CD14-positive monocyte (primary cell): Measurements from ENCODE around the gene NDUFB11. TPM values are rescaled to one million over a fixed set of nuclear protein-coding genes. Genes with fewer than 3 reads are reported as not detected.
A peak's percentile ranks its signal among the peaks of the same experiment; 100 is the strongest.

ENCODE experiments used
- DNase-seq, 3 donors: peaks; one replicate each; pipeline ENCODE4 v3.0.0-alpha.2; 2011 to 2022
- H2AFZ ChIP-seq: 2 replicates; pipeline ENCODE4 v1.6.0; 2012; ENCODE audit warnings: mild to moderate bottlenecking, low read depth, low read length, inconsistent platforms; ENCODE audit not compliant: insufficient read depth, poor library complexity, severe bottlenecking
- H3K27ac ChIP-seq, 2 donors: 1 replicate in 1 of 2; 2 replicates in 1 of 2; pipeline ENCODE4 v1.5.1; 2012 to 2013; ENCODE audit warnings: low read length in 2 of 2, control low read depth in 1 of 2, inconsistent platforms in 1 of 2, low read depth in 1 of 2, mild to moderate bottlenecking in 1 of 2
- H3K27me3 ChIP-seq, 2 donors: one replicate each; pipeline versions ENCODE4 v1.6.0 to v1.6.1; 2011 to 2013; ENCODE audit warnings: low read length in 2 of 2; ENCODE audit not compliant: control insufficient read depth in 2 of 2, insufficient read depth in 2 of 2
- H3K36me3 ChIP-seq, 2 donors: replicated peaks in 1 of 2; 1 replicate in 1 of 2; 2 replicates in 1 of 2; pipeline versions ENCODE4 v1.5.1 to v1.6.1; 2012 to 2013; ENCODE audit warnings: low read length in 2 of 2, control low read depth in 1 of 2, inconsistent platforms in 1 of 2, mild to moderate bottlenecking in 1 of 2; ENCODE audit not compliant: insufficient read depth in 2 of 2, control insufficient read depth in 1 of 2
- H3K4me1 ChIP-seq, 2 donors: 1 replicate in 1 of 2; 2 replicates in 1 of 2; pipeline versions ENCODE4 v1.5.1 to v1.6.1; 2012 to 2013; ENCODE audit warnings: low read length in 2 of 2, control low read depth in 1 of 2, inconsistent platforms in 1 of 2, mild to moderate bottlenecking in 1 of 2, moderate library complexity in 1 of 2; ENCODE audit not compliant: insufficient read depth in 2 of 2, control insufficient read depth in 1 of 2
- H3K4me2 ChIP-seq: replicated peaks from 2 replicates; pipeline ENCODE3; 2012; ENCODE audit warnings: low read length, moderate library complexity, mild to moderate bottlenecking; ENCODE audit not compliant: poor library complexity, severe bottlenecking; ENCODE audit errors: extremely low read depth
- H3K4me3 ChIP-seq, 3 experiments: fragments of 200-600 bp in 1 of 3; sonication (generic) in 1 of 3; replicated peaks in 1 of 3; 1 replicate in 2 of 3; 2 replicates in 1 of 3; pipeline ENCODE4 v1.5.1; 2011 to 2013; ENCODE audit warnings: low read length in 3 of 3, mild to moderate bottlenecking in 3 of 3, control low read depth in 2 of 3, low read depth in 2 of 3, inconsistent platforms in 1 of 3, moderate library complexity in 1 of 3
- H3K79me2 ChIP-seq: 2 replicates; pipeline ENCODE4 v1.6.0; 2012; ENCODE audit warnings: mild to moderate bottlenecking, control low read depth, inconsistent platforms, low read length, moderate library complexity; ENCODE audit not compliant: insufficient read depth
- H3K9ac ChIP-seq: 2 replicates; pipeline ENCODE4 v1.6.0; 2017; ENCODE audit warnings: low read length, mild to moderate bottlenecking; ENCODE audit not compliant: insufficient read depth, poor library complexity, severe bottlenecking
- H3K9me3 ChIP-seq, 2 donors: replicated peaks in 1 of 2; 1 replicate in 1 of 2; 2 replicates in 1 of 2; pipeline versions ENCODE4 v1.5.1 to v1.6.1; 2012 to 2013; ENCODE audit warnings: low read length in 2 of 2, control low read depth in 1 of 2; ENCODE audit not compliant: control insufficient read depth in 1 of 2, insufficient read depth in 1 of 2
- H4K20me1 ChIP-seq: 2 replicates; pipeline ENCODE4 v1.6.0; 2012; ENCODE audit warnings: mild to moderate bottlenecking, low read length, control low read depth, moderate library complexity; ENCODE audit not compliant: insufficient read depth
- H3K27ac Mint-ChIP-seq, 7 donors: one replicate each; pipeline ENCODE4 v1.8.0; 2020; ENCODE audit warnings: mild to moderate bottlenecking in 7 of 7, mixed read lengths in 7 of 7, moderate library complexity in 6 of 7, inconsistent platforms in 2 of 7
- H3K27me3 Mint-ChIP-seq, 3 donors: one replicate each; pipeline ENCODE4 v1.8.0; 2021 to 2022; ENCODE audit warnings: low read depth in 3 of 3, mild to moderate bottlenecking in 3 of 3, mixed read lengths in 3 of 3, moderate library complexity in 3 of 3, inconsistent platforms in 1 of 3
- H3K36me3 Mint-ChIP-seq, 2 donors: one replicate each; pipeline ENCODE4 v1.8.0; 2020; ENCODE audit warnings: mixed read lengths in 2 of 2, inconsistent platforms in 1 of 2, mild to moderate bottlenecking in 1 of 2
- H3K4me1 Mint-ChIP-seq: one replicate; pipeline ENCODE4 v1.8.0; 2020; ENCODE audit warnings: mild to moderate bottlenecking, mixed read lengths
- H3K4me3 Mint-ChIP-seq, 2 donors: one replicate each; pipeline ENCODE4 v1.8.0; 2020; ENCODE audit warnings: mild to moderate bottlenecking in 2 of 2, mixed read lengths in 2 of 2, moderate library complexity in 1 of 2
- H3K9me3 Mint-ChIP-seq, 7 donors: one replicate each; pipeline ENCODE4 v1.8.0; 2020 to 2022; ENCODE audit warnings: mixed read lengths in 7 of 7, mild to moderate bottlenecking in 6 of 7, moderate library complexity in 6 of 7, inconsistent platforms in 2 of 7
- CTCF ChIP-seq: fragments of 200-600 bp; IDR thresholded peaks from one replicate; pipeline ENCODE4 v1.8.0; 2022; ENCODE audit warnings: antibody characterized with exemption, mild to moderate bottlenecking
- WGBS: methylation state at CpG from one replicate; pipeline ENCODE4 v1.1.5; 2013; ENCODE audit warnings: missing lambda C conversion rate; ENCODE audit not compliant: insufficient coverage; 5-methylcytosine and 5-hydroxymethylcytosine counted together
- intact Hi-C, 2 donors: fragments of 100-400 bp; cut with micrococcal nuclease; formaldehyde crosslinking; loops; one replicate each; pipeline versions ENCODE4 v1.15.0 to v1.15.1; 2023
- polyA plus RNA-seq, 3 donors: library from polyadenylated mRNA; depleted of rRNA in 1 of 3; unstranded in 2 of 3; stranded (reverse) in 1 of 3; fragments of 300-500 nt in 2 of 3; fragments of >200 nt in 1 of 3; fragmentation: Illumina TruSeq in 2 of 3; gene quantifications; 1 replicate in 2 of 3; 2 replicates in 1 of 3; pipeline ENCODE4 v1.2.3, GENCODE V29; 2012 to 2021

The NDUFB11 gene
- polyA plus RNA-seq, 3 donors, result 35.2 to 139 (median 104) TPM

GRCh38 chrX:47156611-47157520, 12.4 kb upstream of the NDUFB11 start:
- H3K4me1 Mint-ChIP-seq, result no peaks in the 10 kb centered on the region
- TF ChIP-seq CTCF, result no peak
- H3K27me3 ChIP-seq, result no peaks in the 10 kb centered on the region
- H3K4me3 ChIP-seq, result no peak overlapping the region
- H3K4me2 ChIP-seq, result no peak overlapping the region
- peaks cover 14 to 47% of the 10 kb centered on the region in 2 donors for H3K36me3 Mint-ChIP-seq
- H3K9me3 Mint-ChIP-seq, result peaks cover 0 to 15% (median 4%) of the 10 kb centered on the region in 7 donors
- no peak overlapping the region for H3K4me3 Mint-ChIP-seq
- intact Hi-C loops, result no loop called here
- H3K27ac ChIP-seq, result no peak overlapping the region
- no peak overlapping the region for H3K9ac ChIP-seq
- H3K9me3 ChIP-seq, result no peaks in the 10 kb centered on the region
- H3K27me3 Mint-ChIP-seq, result peaks cover 0 to 37% (median 1%) of the 10 kb centered on the region in 3 donors
- no peak for DNase-seq
- H2AFZ ChIP-seq, result no peak overlapping the region
- H4K20me1 ChIP-seq, result peaks cover 52% of the 10 kb centered on the region
- H3K4me1 ChIP-seq, result no peaks in the 10 kb centered on the region
- 96% methylated on average over 13 of the region's 26 CpGs for WGBS
- H3K79me2 ChIP-seq, result peaks cover 91% of the 10 kb centered on the region
- H3K27ac Mint-ChIP-seq, result peak overlapping the region in 3 of 7 donors; percentile 23 to 63 (median 59)
- H3K36me3 ChIP-seq, result peaks cover 13 to 35% of the 10 kb centered on the region in 2 donors

DNA sequence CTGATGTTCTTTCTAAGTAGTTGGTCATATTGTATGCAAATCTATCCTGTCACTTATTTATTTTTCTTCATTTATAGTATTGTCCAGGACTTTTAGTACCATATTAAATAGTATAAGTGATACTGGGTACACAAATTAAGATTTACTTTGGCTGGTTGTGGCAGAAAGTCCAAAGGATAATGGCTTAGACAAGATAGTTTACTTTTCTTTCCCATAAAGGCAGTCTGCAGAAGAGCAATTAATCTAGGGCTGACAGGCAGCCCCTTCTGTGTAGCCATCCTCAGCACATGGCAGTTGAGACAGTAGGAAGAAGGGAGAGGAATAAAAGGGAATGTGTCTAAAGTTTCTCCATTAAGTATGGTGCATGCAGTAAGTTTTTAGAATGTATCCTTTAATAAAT, 6.9 kb upstream of the NDUFB11 start:
- Mint-ChIP-seq H3K9me3 (peaks cover 0 to 17% (median 1%) of the 10 kb centered on the region in 7 donors), H3K27ac (no peak overlapping the region), H3K36me3 (peaks cover 5 to 39% of the 10 kb centered on the region in 2 donors), H3K4me1 (peaks cover 11% of the 10 kb centered on the region), H3K27me3 (peaks cover 0 to 15% (median 0%) of the 10 kb centered on the region in 3 donors), H3K4me3 (no peak overlapping the region)
- TF ChIP-seq CTCF, result no peak
- Histone ChIP-seq H2AFZ (no peak overlapping the region), H3K9me3 (no peaks in the 10 kb centered on the region), H3K27me3 (no peaks in the 10 kb centered on the region), H3K9ac (no peak overlapping the region), H3K36me3 (peaks cover 8 to 45% of the 10 kb centered on the region in 2 donors), H3K4me2 (no peak overlapping the region), H3K79me2 (peaks cover 93% of the 10 kb centered on the region), H3K27ac (no peak overlapping the region), H3K4me3 (no peak overlapping the region), H3K4me1 (peaks cover 7 to 11% of the 10 kb centered on the region in 2 donors), H4K20me1 (peaks cover 48% of the 10 kb centered on the region)
- DNase-seq, result no peak
- intact Hi-C loops, result no loop called here
